ENCODE measurements around the gene CIDEB. TPM values are rescaled to one million over a fixed set of nuclear protein-coding genes. Genes with fewer than 3 reads are reported as not detected.
A peak's percentile ranks its signal among the peaks of the same experiment; 100 is the strongest.

The CIDEB gene
- total RNA-seq, 1 donor from 2014 or later, result 16.4 TPM

DNA sequence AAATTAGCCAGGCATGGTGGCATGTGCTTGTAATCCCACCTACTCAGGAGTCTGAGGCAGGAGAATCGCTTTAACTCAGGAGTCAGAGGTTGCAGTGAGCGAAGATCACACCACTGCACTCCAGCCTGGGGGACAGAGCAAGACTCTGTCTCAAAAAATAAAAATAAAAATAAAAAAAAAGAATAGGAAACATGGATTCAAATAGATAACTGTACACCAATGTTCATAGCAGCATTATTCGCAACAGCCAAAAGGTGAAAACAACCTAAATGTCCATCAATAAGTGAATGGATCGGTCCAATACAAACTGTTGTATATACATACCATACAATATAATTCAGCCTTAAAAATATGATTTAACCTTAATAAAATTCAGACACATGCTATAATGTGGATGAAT lies 35.1 kb upstream of the CIDEB start:
- H3K9me3 ChIP-seq, result no peaks in the 10 kb centered on the region
- peaks cover 4% of the 10 kb centered on the region for H3K36me3 ChIP-seq
- H3K27ac ChIP-seq, result no peak overlapping the region
- no peak for DNase-seq
- no peak for ATAC-seq
- intact Hi-C loops (cut with DNase I), result no loop called here
- H3K4me1 ChIP-seq, result peaks cover 20% of the 10 kb centered on the region
- H3K4me3 ChIP-seq, result no peak overlapping the region
- H3K27me3 ChIP-seq (ENCODE audit: low read depth), result no peaks in the 10 kb centered on the region
- TF ChIP-seq, protein P1, sequence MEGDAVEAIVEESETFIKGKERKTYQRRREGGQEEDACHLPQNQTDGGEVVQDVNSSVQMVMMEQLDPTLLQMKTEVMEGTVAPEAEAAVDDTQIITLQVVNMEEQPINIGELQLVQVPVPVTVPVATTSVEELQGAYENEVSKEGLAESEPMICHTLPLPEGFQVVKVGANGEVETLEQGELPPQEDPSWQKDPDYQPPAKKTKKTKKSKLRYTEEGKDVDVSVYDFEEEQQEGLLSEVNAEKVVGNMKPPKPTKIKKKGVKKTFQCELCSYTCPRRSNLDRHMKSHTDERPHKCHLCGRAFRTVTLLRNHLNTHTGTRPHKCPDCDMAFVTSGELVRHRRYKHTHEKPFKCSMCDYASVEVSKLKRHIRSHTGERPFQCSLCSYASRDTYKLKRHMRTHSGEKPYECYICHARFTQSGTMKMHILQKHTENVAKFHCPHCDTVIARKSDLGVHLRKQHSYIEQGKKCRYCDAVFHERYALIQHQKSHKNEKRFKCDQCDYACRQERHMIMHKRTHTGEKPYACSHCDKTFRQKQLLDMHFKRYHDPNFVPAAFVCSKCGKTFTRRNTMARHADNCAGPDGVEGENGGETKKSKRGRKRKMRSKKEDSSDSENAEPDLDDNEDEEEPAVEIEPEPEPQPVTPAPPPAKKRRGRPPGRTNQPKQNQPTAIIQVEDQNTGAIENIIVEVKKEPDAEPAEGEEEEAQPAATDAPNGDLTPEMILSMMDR (IDR thresholded peaks at IDR 0.05), result no peak

DNA sequence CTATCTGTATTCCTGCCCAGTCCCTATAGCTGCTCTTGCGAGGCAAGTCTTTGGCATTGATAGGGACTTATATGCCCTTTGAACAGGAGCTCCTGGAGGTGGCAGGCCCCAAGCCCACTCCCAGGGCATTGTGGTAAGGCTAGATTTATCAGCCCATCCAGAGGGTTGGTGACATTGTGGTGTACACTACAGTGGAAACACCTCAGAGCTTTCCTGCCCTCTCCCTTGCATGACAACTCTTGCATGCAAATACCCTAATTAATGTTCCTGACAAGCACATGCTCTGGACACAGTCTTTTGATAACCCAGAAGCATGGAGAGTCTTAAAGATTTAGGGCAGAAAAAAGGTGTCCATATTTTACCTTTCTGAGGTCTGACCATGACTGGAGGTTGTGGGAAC lies 32.8 kb upstream of the CIDEB start:
- H3K27me3 ChIP-seq (ENCODE audit: low read depth), result peaks cover under 1% of the 10 kb centered on the region
- DNase-seq, result no peak
- peak overlapping the region; percentile 84 for H3K27ac ChIP-seq
- H3K4me1 ChIP-seq, result peaks cover 27% of the 10 kb centered on the region
- peaks cover 16% of the 10 kb centered on the region for H3K36me3 ChIP-seq
- no peaks in the 10 kb centered on the region for H3K9me3 ChIP-seq
- TF ChIP-seq, protein P1 (IDR thresholded peaks at IDR 0.05), result no peak
- intact Hi-C loops (cut with DNase I), result no loop called here
- ATAC-seq, result no peak
- H3K4me3 ChIP-seq, result no peak overlapping the region

DNA sequence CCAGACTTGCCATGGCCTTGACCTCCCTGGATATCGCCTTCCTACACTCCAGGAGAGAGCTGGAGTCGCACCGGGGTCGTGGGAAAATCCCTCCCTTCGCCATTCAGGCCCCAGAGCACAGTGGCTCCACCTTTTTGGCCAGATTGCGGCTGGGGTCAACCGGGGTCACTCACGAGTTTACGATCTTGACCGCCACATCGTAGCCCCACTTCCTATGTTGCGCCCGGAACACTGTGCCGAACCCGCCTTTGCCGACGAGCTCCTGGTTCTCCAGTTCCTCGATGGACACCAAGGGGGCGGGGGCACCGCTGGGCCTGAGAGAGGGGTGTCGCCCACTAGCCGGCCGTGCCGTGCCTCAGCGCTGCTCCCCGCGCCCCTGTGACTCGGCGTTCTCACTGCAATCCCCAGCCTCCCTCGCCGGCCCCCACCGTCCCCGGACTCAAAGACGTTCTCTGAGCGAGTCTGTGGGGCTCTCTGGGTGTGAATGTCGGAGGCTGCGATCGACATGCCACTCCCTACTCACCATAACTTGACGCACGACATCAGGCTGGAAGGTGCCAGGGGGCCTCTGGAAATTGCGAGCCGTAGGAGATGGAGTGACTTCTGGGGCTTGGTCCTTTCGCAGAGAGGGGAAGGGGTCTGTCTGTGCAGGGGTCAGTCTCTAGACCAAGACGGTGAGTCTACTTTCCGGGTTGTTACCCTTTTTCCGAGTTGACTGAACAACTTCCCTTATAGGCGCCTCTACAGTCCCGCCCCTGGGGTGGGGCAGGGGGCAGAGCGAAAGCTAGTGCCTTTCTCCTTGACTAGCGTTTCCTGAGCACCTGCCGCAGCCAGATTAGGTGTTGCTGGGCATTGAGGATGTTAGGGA lies 31.7 kb upstream of the CIDEB start, which contains the start of gene RIPK3:
RIPK3 (minus strand) TSS at position 708 of the 868 bp plus-strand sequence; CDS start at position 543, 165 bp downstream.
- Histone ChIP-seq H3K36me3 (peaks cover 16% of the 10 kb centered on the region), H3K27me3 (ENCODE audit: low read depth) (peaks cover 12% of the 10 kb centered on the region), H3K27ac (peak within 1 kb of the TSS; percentile 84), H3K4me1 (peaks cover 37% of the 10 kb centered on the region), H3K4me3 (peak within 1 kb of the TSS; percentile 69), H3K9me3 (no peaks in the 10 kb centered on the region)
- intact Hi-C loops (cut with DNase I), result no loop called here
- TF ChIP-seq, protein P1 (IDR thresholded peaks at IDR 0.05), result no peak
- peak; percentile 87 to 92 for ATAC-seq
- peak; percentile 87 for DNase-seq

DNA sequence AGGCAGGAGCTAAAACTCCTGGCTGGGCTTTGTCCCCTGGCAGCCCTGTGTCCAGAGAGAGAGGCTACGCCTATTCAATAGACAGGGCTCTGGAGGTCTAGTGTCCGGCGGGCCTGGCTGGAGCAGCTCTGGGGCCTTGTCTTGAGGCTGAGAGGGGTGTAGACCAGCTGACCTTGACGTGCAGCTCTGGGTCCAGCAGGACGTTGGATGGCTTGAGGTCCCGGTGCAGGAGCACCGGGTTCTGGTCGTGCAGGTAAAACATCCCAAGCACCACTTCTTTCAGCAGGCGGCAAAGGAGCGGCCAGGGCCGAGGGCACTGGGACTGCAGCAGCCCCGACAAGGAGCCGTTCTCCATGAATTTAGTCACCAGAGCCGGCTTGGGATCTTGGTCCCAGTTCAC lies 31.1 kb upstream of the CIDEB start:
- H3K9me3 ChIP-seq, result no peaks in the 10 kb centered on the region
- H3K27ac ChIP-seq, result peak overlapping the region; percentile 84
- peaks cover 16% of the 10 kb centered on the region for H3K36me3 ChIP-seq
- peaks cover 44% of the 10 kb centered on the region for H3K4me1 ChIP-seq
- TF ChIP-seq, protein P1 (IDR thresholded peaks at IDR 0.05), result no peak
- intact Hi-C loops (cut with DNase I), result no loop called here
- DNase-seq, result no peak
- ATAC-seq, result no peak
- H3K4me3 ChIP-seq, result peak overlapping the region; percentile 69
- H3K27me3 ChIP-seq (ENCODE audit: low read depth), result peaks cover 15% of the 10 kb centered on the region

DNA sequence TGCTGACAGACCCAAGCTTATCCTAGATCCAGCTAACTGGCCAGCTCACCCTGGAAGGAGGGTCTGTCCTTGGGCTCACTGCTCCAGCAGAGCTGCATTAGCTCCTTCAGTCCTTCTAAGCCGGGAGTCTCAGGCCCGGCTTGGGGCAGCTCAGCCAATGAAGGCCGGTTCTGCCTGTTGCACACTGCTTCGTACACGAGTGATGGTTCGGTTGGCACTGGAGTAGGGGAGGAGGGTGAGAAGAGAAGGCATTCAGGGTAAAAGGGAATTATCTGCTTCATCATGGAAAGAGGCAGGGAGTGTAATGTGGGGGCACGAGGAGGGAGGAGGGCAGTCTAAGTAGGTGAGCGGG lies 30.0 kb upstream of the CIDEB start:
- TF ChIP-seq, protein P1 (IDR thresholded peaks at IDR 0.05), result no peak
- intact Hi-C loops (cut with DNase I), result no loop called here
- Histone ChIP-seq H3K36me3 (peaks cover 16% of the 10 kb centered on the region), H3K4me3 (no peak overlapping the region), H3K27ac (no peak overlapping the region), H3K27me3 (ENCODE audit: low read depth) (peaks cover 15% of the 10 kb centered on the region), H3K9me3 (no peaks in the 10 kb centered on the region), H3K4me1 (peaks cover 54% of the 10 kb centered on the region)
- no peak for ATAC-seq
- no peak for DNase-seq
